ENCODE data around the gene LYL1. TPM values are rescaled to one million over a fixed set of nuclear protein-coding genes. Genes with fewer than 3 reads are reported as not detected.
A peak's percentile ranks its signal among the peaks of the same experiment; 100 is the strongest.

The LYL1 gene
- total RNA-seq, 1 donor from 2014 or later, result 0.20 TPM

- DNase-seq (ENCODE audit: low read depth), result peak; percentile 12
These were observed 46.5 kb downstream of the LYL1 start for GRCh38 chr19:13056052-13056660.

DNA sequence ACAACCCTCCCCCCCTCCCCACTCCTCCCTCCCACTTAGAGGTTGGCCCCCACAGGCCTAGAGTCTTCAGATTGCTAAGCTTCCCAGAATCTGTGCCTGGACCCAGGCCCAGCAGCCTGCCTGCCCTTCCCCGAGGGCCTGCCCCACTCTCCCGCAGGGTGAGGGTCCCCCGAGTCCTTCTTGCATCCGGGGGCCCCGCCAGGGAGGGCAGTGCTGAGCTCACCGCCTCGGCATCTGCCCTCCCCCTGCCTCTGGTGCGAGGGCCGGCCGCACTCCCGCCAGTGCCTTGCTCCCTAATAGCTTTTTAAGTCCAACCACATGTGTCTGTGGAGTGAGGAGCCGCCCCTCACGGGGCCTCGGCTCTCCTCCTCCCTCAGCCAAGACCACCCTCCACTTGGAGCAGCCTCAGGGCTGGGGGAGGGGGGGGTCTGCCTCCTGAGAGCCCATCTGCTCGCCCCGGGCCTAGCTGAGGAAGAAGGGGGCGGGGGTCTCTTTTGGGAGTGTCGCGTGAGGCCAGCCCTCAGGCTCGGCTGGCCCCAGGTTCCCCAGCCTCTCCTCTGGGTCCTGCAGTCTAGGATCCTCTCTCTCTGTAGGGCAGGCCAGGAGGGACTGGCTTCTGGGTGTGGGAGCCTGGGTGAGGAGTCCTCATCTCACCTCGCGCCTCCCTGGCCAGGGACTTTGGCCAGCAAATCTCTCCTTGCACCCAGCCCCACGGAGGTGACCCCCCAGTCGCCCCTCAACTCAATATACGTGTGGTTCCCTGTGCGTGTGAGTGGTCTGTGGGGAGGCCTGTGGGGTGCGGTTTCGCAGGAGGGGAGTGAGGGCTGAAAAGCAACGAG lies 47.2 kb downstream of the LYL1 start:
- DNase-seq (ENCODE audit: low read depth), result peak; percentile 30

GRCh38 chr19:13054626-13055212 lies 47.9 kb downstream of the LYL1 start:
- no peak for DNase-seq (ENCODE audit: low read depth)

- DNase-seq (ENCODE audit: low read depth), result peak; percentile 88
These were observed 48.7 kb downstream of the LYL1 start for GRCh38 chr19:13053761-13054625.

DNA sequence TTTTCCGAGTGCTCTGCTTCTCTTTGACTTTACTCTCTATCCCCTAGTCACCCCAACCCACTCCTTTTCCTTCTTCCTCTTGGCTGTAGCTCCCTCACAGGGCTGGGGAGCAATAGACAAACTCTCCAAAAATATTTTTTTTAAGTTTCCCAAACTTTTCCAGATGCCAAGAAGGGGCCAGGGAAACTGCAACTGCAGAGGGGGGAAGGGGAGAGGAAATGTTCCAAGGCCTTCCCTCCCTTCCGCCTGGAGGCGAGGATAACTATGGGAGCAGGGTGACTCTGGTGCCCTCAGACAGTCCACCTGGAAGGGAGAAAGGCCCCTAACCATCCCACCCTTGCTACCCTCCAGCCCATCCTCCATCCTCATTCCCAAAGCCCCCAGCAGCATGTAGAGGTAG lies 49.4 kb downstream of the LYL1 start:
- DNase-seq (ENCODE audit: low read depth), result no peak

DNA sequence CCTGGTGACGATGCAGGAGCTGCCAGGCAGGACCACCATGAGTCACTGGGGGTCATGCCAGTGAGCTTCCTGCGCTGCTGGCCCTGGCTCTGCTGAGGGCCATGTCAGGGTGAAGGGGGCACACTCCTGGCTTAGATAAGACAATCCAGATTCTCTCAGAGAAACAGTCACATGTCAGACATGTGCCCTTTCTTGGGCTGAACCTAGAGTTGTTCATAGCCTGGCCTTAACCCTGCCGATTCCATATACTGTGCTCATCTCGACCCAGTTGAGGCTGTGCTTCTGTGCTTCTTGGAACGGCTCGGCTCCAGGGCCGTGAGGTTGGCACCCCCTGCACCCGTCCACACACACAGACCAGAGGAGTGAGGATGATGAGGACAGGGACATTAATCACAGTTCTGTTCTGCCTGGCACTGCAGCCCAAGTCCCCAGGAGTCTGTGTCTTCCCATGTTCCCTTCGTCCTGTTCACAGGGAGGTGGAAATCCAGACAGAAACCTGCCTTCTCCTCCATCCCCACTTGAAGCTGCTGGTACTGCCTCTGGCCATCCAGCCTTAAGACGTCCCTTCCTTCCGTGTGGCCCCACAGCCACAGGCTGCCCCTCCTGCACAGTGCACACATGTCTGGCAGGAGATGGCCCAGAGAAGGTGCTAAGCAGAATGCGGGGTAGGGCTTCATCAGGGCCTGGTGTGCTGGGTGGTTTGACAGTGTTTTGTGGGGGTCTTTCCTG lies 50.0 kb downstream of the LYL1 start:
- no peak for DNase-seq (ENCODE audit: low read depth)

GRCh38 chr19:13051557-13052165 lies 51.0 kb downstream of the LYL1 start:
- DNase-seq (ENCODE audit: low read depth), result peak; percentile 53

GRCh38 chr19:13050274-13050673 lies 52.4 kb downstream of the LYL1 start:
- DNase-seq (ENCODE audit: low read depth), result no peak

Other genes starting within 250 kb of the LYL1 start
- gene DNASE2, start 221.4 kb downstream of the LYL1 start, total RNA-seq, result 18.5 and 34.9 TPM in 2 replicates
- gene KLF1, start 215.7 kb downstream of the LYL1 start, total RNA-seq, result not detected in 2 replicates
- gene GCDH, start 211.7 kb downstream of the LYL1 start, total RNA-seq, result 23.4 and 36.5 TPM in 2 replicates
- gene SYCE2, start 183.6 kb downstream of the LYL1 start, total RNA-seq, result not detected in 2 replicates
- gene FARSA, start 169.1 kb downstream of the LYL1 start, total RNA-seq, result 66.3 and 71.8 TPM in 2 replicates
- 962 and 1,180 TPM in 2 replicates for gene CALR, start 164.2 kb downstream of the LYL1 start, total RNA-seq
- 33.0 and 50.2 TPM in 2 replicates for gene RAD23A, start 157.0 kb downstream of the LYL1 start, total RNA-seq
- gene GADD45GIP1, start 145.6 kb downstream of the LYL1 start, total RNA-seq, result 10.3 and 20.0 TPM in 2 replicates
- 0.05 TPM in 1 of 2 replicates, not detected in the other for gene DAND5, start 133.3 kb downstream of the LYL1 start, total RNA-seq
- gene NFIX, start 107.4 kb downstream of the LYL1 start, total RNA-seq, result 10.1 and 40.7 TPM in 2 replicates
- gene TRMT1, start 13.9 kb upstream of the LYL1 start, total RNA-seq, result 30.0 and 32.8 TPM in 2 replicates
- 36.5 and 119 TPM in 2 replicates for gene NACC1, start 15.4 kb upstream of the LYL1 start, total RNA-seq
- gene STX10, start 47.5 kb upstream of the LYL1 start, total RNA-seq, result 37.1 and 67.0 TPM in 2 replicates
- gene IER2, start 47.6 kb upstream of the LYL1 start, total RNA-seq, result 15.6 and 27.9 TPM in 2 replicates

Measured in renal cortical epithelial cell (primary cell).